HAP-1 (cell line): ENCODE results near the gene MTFR1L.

Experiments used
- DNase-seq, 2 experiments: peaks; one replicate each; pipeline ENCODE4 v3.0.0-alpha.2; 2016 to 2020; ENCODE audit warnings: low spot score in 2 of 2
- H3K27me3 ChIP-seq: fragments of 250-450 bp; sonication (Bioruptor Pico); 2 replicates; pipeline ENCODE4 v1.5.1; 2020; ENCODE audit warnings: low read depth, mild to moderate bottlenecking, moderate library complexity
- H3K36me3 ChIP-seq: fragments of 250-450 bp; sonication (Bioruptor Pico); replicated peaks from 2 replicates; pipeline ENCODE4 v1.5.1; 2020; ENCODE audit warnings: mild to moderate bottlenecking
- H3K4me1 ChIP-seq: fragments of 250-450 bp; sonication (Bioruptor Pico); 2 replicates; pipeline ENCODE4 v1.5.1; 2020; ENCODE audit warnings: mild to moderate bottlenecking
- H3K4me3 ChIP-seq: fragments of 250-450 bp; sonication (Bioruptor Pico); 2 replicates; pipeline ENCODE4 v1.5.1; 2020; ENCODE audit warnings: mild to moderate bottlenecking, moderate library complexity
- H3K9me3 ChIP-seq: fragments of 250-450 bp; sonication (Bioruptor Pico); 2 replicates; pipeline ENCODE4 v1.5.1; 2020; ENCODE audit warnings: mild to moderate bottlenecking, moderate library complexity
- in situ Hi-C: fragments of 300-500 bp; cut with MboI; formaldehyde crosslinking; loops from 3 replicates; pipeline ENCODE4 v1.14.3; 2020; ENCODE audit warnings: low sequenced_read_pairs, inconsistent platforms, mixed read lengths

Gene MTFR1L

GRCh38 chr1:25781130-25781433 is 38.7 kb upstream of the MTFR1L start:
- H3K4me3 ChIP-seq = no peak overlapping the region
- no peaks in the 10 kb centered on the region for H3K36me3 ChIP-seq
- peaks cover 14% of the 10 kb centered on the region for H3K4me1 ChIP-seq
- in situ Hi-C loops = no loop called here
- no peaks in the 10 kb centered on the region for H3K9me3 ChIP-seq
- no peak for DNase-seq
- H3K27me3 ChIP-seq = no peaks in the 10 kb centered on the region

GRCh38 chr1:25782608-25783201 is 37.0 kb upstream of the MTFR1L start:
- no peak for DNase-seq
- Histone ChIP-seq H3K4me3 (no peak overlapping the region), H3K27me3 (no peaks in the 10 kb centered on the region), H3K4me1 (peaks cover 14% of the 10 kb centered on the region), H3K36me3 (no peaks in the 10 kb centered on the region), H3K9me3 (no peaks in the 10 kb centered on the region)
- in situ Hi-C loops = no loop called here

DNA sequence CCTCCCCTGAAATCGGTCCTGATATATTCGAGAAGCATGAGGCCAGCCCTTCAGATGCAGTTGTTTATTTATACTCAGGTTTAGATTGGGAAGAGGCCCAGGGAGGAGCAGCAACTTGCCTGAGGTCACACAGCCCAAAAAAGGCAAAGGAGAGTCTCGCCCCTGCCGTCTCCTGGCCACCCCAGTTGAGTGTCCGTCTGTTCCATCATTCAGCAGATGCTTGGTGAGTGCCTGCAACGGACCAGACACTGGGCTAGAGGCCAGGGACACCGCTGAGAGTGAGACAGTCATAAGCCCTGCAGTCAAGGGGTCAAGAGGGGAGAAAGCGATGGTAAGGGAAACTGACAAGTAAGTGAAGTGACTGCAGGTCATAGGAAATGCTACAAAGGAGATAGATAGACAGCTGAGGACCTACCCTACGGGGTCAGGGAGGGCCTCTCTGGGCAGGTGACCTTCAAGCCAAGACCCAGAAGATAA is 35.1 kb upstream of the MTFR1L start:
- no peaks in the 10 kb centered on the region for H3K9me3 ChIP-seq
- in situ Hi-C loops = no loop called here
- no peaks in the 10 kb centered on the region for H3K27me3 ChIP-seq
- H3K36me3 ChIP-seq = no peaks in the 10 kb centered on the region
- peaks cover 12% of the 10 kb centered on the region for H3K4me1 ChIP-seq
- no peak overlapping the region for H3K4me3 ChIP-seq
- no peak for DNase-seq

- no peaks in the 10 kb centered on the region for H3K9me3 ChIP-seq
- H3K4me3 ChIP-seq = no peak overlapping the region
- H3K36me3 ChIP-seq = no peaks in the 10 kb centered on the region
- in situ Hi-C loops = no loop called here
- no peak for DNase-seq
- H3K27me3 ChIP-seq = no peaks in the 10 kb centered on the region
- H3K4me1 ChIP-seq = peaks cover 3% of the 10 kb centered on the region
Observed at GRCh38 chr1:25785333-25786067, 34.3 kb upstream of the MTFR1L start.

DNA sequence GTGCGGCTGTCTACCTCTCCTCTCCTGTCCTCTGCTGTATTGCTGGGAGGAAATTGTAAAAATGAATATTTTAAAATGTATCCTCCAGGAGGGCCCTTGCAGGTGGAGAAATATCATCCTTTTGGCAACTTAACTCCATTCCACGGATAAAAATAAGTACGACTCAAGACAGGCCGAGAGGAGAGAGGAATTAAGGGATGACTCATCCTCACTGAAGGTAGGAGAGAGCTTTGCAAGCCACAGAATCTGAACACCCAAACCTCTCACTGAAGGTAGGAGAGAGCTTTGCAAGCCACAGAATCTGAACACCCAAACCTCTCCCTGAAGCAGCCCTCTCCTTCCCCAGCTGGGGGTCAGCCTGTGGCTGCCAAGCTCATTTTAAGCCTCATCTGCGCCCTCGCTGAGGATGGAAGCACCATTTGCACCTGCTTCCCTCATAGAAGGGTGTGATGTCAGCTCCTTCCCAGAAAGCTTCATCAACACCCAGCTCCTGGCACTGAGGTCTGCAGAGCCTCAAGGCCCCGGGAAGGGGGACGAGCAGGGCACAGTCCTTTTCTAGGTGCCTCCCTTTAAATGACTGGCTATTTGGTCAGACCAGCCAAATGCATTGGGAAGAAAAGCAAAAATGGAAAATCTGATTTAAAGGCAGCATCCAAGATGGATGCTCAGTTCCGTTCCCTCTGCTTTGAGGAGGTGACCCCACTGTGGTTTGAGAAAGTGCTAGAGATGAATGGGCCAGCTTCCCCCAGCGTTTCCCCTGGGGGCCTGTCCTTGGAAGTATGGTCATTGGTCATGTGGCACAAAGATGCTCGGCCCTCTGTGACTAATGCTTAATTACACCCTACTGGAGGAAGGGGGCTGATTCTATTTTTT is 32.6 kb upstream of the MTFR1L start:
- Histone ChIP-seq H3K27me3 (no peaks in the 10 kb centered on the region), H3K9me3 (no peaks in the 10 kb centered on the region), H3K4me3 (no peak overlapping the region), H3K4me1 (no peaks in the 10 kb centered on the region), H3K36me3 (no peaks in the 10 kb centered on the region)
- in situ Hi-C loops = no loop called here
- no peak for DNase-seq

- no peaks in the 10 kb centered on the region for H3K27me3 ChIP-seq
- no peak for DNase-seq
- no peaks in the 10 kb centered on the region for H3K36me3 ChIP-seq
- in situ Hi-C loops = no loop called here
- H3K9me3 ChIP-seq = no peaks in the 10 kb centered on the region
- no peak overlapping the region for H3K4me3 ChIP-seq
- H3K4me1 ChIP-seq = no peaks in the 10 kb centered on the region
Observed at GRCh38 chr1:25787760-25788166, 32.0 kb upstream of the MTFR1L start.

DNA sequence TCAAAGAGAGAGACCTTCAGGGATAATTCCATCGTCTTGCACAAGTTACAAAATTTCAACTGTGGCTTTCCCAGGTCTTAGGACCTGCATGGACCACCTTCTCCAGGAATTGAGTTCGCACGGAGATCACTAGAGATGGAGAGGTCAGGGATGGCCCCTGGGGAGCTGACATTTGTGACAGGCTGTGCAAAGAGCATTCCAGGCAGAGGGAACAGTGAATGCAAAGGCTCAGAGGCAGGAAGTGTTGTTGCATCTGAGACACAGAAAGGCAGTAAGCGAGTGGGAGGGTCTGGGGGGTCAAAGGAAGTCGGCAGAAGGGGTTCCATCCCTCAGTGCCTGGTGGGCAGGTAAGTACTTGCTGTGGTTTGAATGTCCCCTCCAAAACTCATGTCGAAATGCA is 29.3 kb upstream of the MTFR1L start:
- Histone ChIP-seq H3K36me3 (no peaks in the 10 kb centered on the region), H3K4me3 (no peak overlapping the region), H3K4me1 (no peaks in the 10 kb centered on the region), H3K27me3 (no peaks in the 10 kb centered on the region), H3K9me3 (no peaks in the 10 kb centered on the region)
- in situ Hi-C loops = loop anchor here (5.0 kb wide), 1 partner anchor 168 kb away; no protein-coding TSS in a partner anchor
- DNase-seq = no peak

DNA sequence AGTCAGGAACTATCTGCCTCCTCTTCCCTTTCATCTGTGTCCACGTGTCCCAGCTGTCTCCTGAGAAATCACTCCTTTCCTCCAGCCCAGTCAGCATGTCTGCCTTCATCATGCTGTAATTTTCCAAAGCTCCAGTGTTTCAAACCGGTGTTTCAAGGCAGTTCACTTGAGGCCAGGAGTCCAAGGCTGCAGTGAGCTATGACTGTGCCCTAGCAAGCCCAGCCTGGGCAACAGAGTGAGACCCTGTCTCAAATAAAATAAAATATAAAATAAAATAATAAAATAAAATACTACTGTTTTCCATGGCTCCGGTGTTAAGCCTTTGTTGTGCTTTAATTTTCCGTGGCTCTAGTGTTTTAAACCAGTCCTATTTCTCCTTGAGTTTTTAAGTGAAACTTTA is 27.6 kb upstream of the MTFR1L start:
- no peaks in the 10 kb centered on the region for H3K36me3 ChIP-seq
- no peak for DNase-seq
- no peak overlapping the region for H3K4me3 ChIP-seq
- no peaks in the 10 kb centered on the region for H3K4me1 ChIP-seq
- in situ Hi-C loops = loop anchor here (5.0 kb wide), 1 partner anchor 170 kb away; no protein-coding TSS in a partner anchor
- H3K27me3 ChIP-seq = no peaks in the 10 kb centered on the region
- H3K9me3 ChIP-seq = no peaks in the 10 kb centered on the region

DNA sequence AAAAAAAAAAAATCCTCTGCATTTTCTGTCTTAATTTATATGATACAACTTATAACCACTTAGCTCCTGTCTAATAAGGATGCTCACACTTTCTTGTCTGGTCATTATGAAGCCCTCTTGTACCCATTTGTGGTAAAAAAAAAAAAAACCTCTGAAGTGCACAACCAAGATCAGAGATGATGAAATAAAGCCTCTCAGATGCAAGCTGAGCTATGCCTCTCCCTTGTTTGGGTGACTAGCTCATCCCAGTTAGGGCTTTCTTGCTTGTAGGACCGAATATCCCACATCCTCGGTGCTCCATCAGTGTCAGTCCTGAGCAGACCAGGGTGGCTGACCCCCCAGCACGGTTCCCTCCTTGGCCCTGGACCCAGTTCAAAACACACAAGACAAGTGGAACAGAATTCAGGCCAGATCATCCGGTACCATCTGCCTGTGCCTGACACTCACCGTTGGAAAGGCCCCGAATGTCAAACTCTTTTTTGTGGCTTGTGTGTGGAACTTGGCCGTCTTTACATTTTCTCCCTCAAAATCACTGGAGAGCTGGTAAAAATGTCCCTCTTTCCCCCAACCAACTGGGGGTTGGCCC is 26.1 kb upstream of the MTFR1L start:
- Histone ChIP-seq H3K4me3 (no peak overlapping the region), H3K9me3 (no peaks in the 10 kb centered on the region), H3K4me1 (no peaks in the 10 kb centered on the region), H3K27me3 (no peaks in the 10 kb centered on the region), H3K36me3 (no peaks in the 10 kb centered on the region)
- in situ Hi-C loops = loop anchor here (5.0 kb wide), 1 partner anchor 171 kb away; no protein-coding TSS in a partner anchor
- DNase-seq = no peak

DNA sequence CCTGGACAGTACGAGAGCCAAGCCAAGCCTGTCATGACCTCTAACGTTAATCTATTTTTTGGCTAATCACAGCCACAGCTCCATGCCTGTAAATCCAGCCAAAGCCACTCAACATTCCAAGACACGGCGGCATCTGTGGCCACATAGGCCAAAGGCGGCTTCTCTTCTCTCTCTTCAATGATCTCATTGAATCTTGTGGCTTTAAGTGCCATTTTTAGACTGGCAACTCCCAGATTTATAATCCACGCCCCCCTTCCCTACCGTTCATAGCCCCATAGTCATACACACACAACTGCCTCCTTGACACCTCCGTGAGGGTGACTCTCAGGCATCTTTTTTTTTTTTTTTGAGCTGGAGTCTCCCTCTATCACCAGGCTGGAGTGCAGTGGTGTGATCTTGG is 25.4 kb upstream of the MTFR1L start:
- in situ Hi-C loops = loop anchor here (5.0 kb wide), 1 partner anchor 172 kb away; no protein-coding TSS in a partner anchor
- Histone ChIP-seq H3K4me3 (no peak overlapping the region), H3K4me1 (no peaks in the 10 kb centered on the region; the same call in 1 of the 2 replicates), H3K36me3 (no peaks in the 10 kb centered on the region), H3K27me3 (no peaks in the 10 kb centered on the region), H3K9me3 (no peaks in the 10 kb centered on the region)
- DNase-seq = no peak

DNA sequence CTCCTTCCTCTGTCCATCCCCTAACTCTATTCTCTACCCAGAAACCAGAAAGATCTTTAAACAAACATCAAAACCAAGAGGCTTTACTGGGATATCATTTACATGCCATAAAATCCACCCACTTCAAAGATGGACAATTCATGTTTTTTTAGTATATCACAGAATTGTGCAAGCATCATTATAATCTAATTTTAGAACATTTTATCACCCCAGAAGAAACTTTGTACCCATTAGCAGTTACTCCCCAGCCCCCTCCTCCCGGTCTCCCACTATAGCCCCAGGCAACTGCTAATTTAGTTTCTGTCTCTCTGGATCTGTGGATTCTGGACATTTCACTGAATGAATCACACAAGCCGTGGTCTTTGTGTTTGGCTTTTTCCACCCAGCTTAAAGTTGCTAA is 24.5 kb upstream of the MTFR1L start:
- no peaks in the 10 kb centered on the region for H3K27me3 ChIP-seq
- H3K4me3 ChIP-seq = no peak overlapping the region
- in situ Hi-C loops = no loop called here
- H3K4me1 ChIP-seq = peaks cover 4% of the 10 kb centered on the region
- no peaks in the 10 kb centered on the region for H3K36me3 ChIP-seq
- DNase-seq = no peak
- no peaks in the 10 kb centered on the region for H3K9me3 ChIP-seq

DNA sequence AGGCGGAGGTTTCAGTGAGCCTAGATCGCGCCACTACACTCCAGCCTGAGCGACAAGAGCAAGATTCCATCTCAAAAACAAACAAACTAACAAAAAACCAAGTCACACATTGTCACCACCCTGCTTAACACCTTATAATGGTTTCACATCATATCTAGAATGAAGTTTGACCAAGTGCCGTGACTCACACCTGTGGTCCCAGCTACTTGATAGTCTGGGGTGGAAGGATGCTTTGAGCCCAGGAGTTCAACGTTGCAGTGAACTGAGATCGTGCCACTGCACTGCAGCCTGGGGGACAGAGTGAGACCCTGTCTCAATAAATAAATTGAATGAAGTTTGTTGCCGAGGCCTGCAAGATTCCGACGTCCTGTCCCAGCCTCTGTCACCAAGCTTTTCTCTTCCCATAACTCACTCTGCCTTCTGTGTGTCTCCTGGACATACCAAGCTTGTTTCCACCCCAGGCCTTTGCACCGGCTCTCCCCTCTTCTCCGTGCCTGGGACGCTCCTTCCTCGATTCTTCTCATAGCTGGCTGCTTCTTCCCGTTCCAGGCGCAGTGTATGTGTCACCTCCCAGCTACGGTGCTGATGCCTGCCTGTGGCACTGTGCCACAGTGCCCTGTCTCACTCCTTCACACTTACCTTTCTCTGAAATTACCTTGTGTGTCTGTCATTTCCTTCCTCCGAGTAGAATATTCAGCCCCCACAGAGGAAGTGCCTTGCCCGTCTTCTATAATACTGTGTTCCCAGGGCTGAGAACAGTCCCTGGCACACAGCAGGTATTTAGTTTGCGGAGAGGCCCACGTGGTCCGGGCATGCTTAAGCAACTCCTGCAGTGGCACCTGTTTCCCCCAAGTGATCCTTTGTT is 23.6 kb upstream of the MTFR1L start:
- peaks cover 10% of the 10 kb centered on the region for H3K4me1 ChIP-seq
- no peaks in the 10 kb centered on the region for H3K36me3 ChIP-seq
- no peak for DNase-seq
- no peak overlapping the region for H3K4me3 ChIP-seq
- H3K9me3 ChIP-seq = no peaks in the 10 kb centered on the region
- no peaks in the 10 kb centered on the region for H3K27me3 ChIP-seq
- in situ Hi-C loops = no loop called here
